Endothelial cell of umbilical vein (primary cell): ENCODE data around the gene CCR5AS.

ENCODE experiments used
- BruUV-seq: library from RNA; stranded (reverse); fragments of 400-500 nt; replicated peaks from 2 replicates; lab custom pipeline; 2021; lab: Mats Ljungman, UMichigan
- CTCF ChIA-PET: fragments of 300-600, 350-600 bp; sonication (Branson Sonifier 250); formaldehyde crosslinking; loops from one replicate; lab custom pipeline; 2021; ENCODE audit warnings: antibody characterized with exemption, inconsistent platforms; lab: Charles Lee
- POLR2A ChIA-PET: fragments of 300-600, 350-600 bp; sonication (Branson Sonifier 250); formaldehyde crosslinking; loops from one replicate; lab custom pipeline; 2021; ENCODE audit warnings: antibody characterized with exemption, inconsistent platforms; lab: Charles Lee
- DNase-seq: peaks from one replicate; pipeline ENCODE4 v3.0.0-alpha.2; 2011; ENCODE audit warnings: low read depth, low spot score
- FAIRE-seq: peaks from 2 replicates; lab custom pipeline; 2011; peaks lifted over from hg19 to GRCh38; lab: Jason Lieb, UNC
- H2AFZ ChIP-seq: 2 replicates; pipeline ENCODE4 v1.6.0; 2012; ENCODE audit warnings: low read depth, low read length, control low read depth, inconsistent platforms
- H3K27ac ChIP-seq: 2 replicates; pipeline ENCODE4 v1.5.1; 2011; ENCODE audit warnings: low read depth, mild to moderate bottlenecking, control low read depth, low read length, moderate library complexity; ENCODE audit not compliant: insufficient read depth
- H3K27me3 ChIP-seq, 2 experiments: 2 replicates each; pipeline versions ENCODE4 v1.6.0 to v1.6.1; 2011; ENCODE audit warnings: low read length in 2 of 2, mixed read lengths in 1 of 2; ENCODE audit not compliant: control insufficient read depth in 2 of 2, insufficient read depth in 2 of 2
- H3K36me3 ChIP-seq, 2 experiments: 2 replicates in 1 of 2; 3 replicates in 1 of 2; pipeline ENCODE4 v1.5.1; 2011; ENCODE audit warnings: low read length in 2 of 2, mild to moderate bottlenecking in 1 of 2, moderate library complexity in 1 of 2; ENCODE audit not compliant: control insufficient read depth in 2 of 2, insufficient read depth in 2 of 2; ENCODE audit errors: extremely low read depth in 1 of 2
- H3K4me1 ChIP-seq: 3 replicates; pipeline ENCODE4 v1.5.1; 2011; ENCODE audit warnings: mild to moderate bottlenecking, low read length; ENCODE audit not compliant: control insufficient read depth, insufficient read depth; ENCODE audit errors: extremely low read depth
- H3K4me2 ChIP-seq: 2 replicates; pipeline ENCODE4 v1.6.1; 2011; ENCODE audit warnings: low read length, control low read depth, mixed read lengths; ENCODE audit not compliant: insufficient read depth
- H3K4me3 ChIP-seq, 3 experiments: fragments of 200-600 bp in 1 of 3; sonication (generic), shearing (Covaris generic) in 1 of 3; replicated peaks in 1 of 3; 2 replicates each; pipeline ENCODE4 v1.5.1; 2011 to 2016; ENCODE audit warnings: control low read depth in 3 of 3, low read length in 3 of 3, mild to moderate bottlenecking in 2 of 3, inconsistent platforms in 1 of 3, low read depth in 1 of 3, moderate library complexity in 1 of 3; ENCODE audit not compliant: insufficient read depth in 1 of 3
- H3K79me2 ChIP-seq: 2 replicates; pipeline ENCODE4 v1.6.0; 2012; ENCODE audit warnings: low read length, inconsistent platforms; ENCODE audit not compliant: control insufficient read depth, insufficient read depth
- H3K9ac ChIP-seq: replicated peaks from 2 replicates; pipeline ENCODE3; 2011; ENCODE audit warnings: low read length, control low read depth; ENCODE audit not compliant: insufficient read depth; ENCODE audit errors: extremely low read depth
- H3K9me1 ChIP-seq: replicated peaks from 3 replicates; pipeline ENCODE4 v1.6.0; 2011; ENCODE audit warnings: mild to moderate bottlenecking, low read length; ENCODE audit not compliant: control insufficient read depth, insufficient read depth; ENCODE audit errors: extremely low read depth
- H3K9me3 ChIP-seq: replicated peaks from 2 replicates; pipeline ENCODE4 v1.5.1; 2012; ENCODE audit warnings: low read length, inconsistent platforms; ENCODE audit not compliant: control insufficient read depth, insufficient read depth
- H4K20me1 ChIP-seq: replicated peaks from 2 replicates; pipeline ENCODE3; 2011; ENCODE audit warnings: mild to moderate bottlenecking, low read length; ENCODE audit not compliant: control insufficient read depth, insufficient read depth; ENCODE audit errors: extremely low read depth
- EZH2 ChIP-seq: IDR thresholded peaks from 2 replicates; pipeline ENCODE4 v1.6.1; 2012; ENCODE audit warnings: borderline replicate concordance, low read depth, mild to moderate bottlenecking, moderate library complexity, low read length, inconsistent platforms; ENCODE audit not compliant: severe bottlenecking
- FOS ChIP-seq: IDR thresholded peaks from 2 replicates; pipeline ENCODE4 v1.6.1; 2011; ENCODE audit warnings: mild to moderate bottlenecking, low read length, moderate library complexity, borderline replicate concordance; ENCODE audit not compliant: insufficient read depth
- GATA2 ChIP-seq: IDR thresholded peaks from 2 replicates; pipeline ENCODE4 v1.7.0; 2011; ENCODE audit warnings: low read depth, mild to moderate bottlenecking, moderate library complexity, mixed read lengths, low read length; ENCODE audit not compliant: insufficient read length, insufficient read depth
- JUN ChIP-seq: IDR thresholded peaks from 2 replicates; pipeline ENCODE4 v1.6.1; 2011; ENCODE audit warnings: borderline replicate concordance, low read depth; ENCODE audit not compliant: insufficient read length, insufficient read depth
- MYC ChIP-seq: IDR thresholded peaks from one replicate; pipeline ENCODE4 v1.6.1; 2011; ENCODE audit warnings: mild to moderate bottlenecking, low read depth, low read length
- POLR2A ChIP-seq: IDR thresholded peaks from 2 replicates; pipeline ENCODE4 v1.6.1; 2012; ENCODE audit warnings: low read depth, mild to moderate bottlenecking, control low read depth, low read length
- POLR2AphosphoS5 ChIP-seq: IDR thresholded peaks from 2 replicates; pipeline ENCODE4 v1.6.1; 2012; ENCODE audit warnings: low read depth, mild to moderate bottlenecking, control low read depth, low read length, moderate library complexity; ENCODE audit not compliant: insufficient read depth
- dilution Hi-C: fragments of 300-500 bp; cut with MboI; formaldehyde crosslinking; loops from one replicate; pipeline ENCODE4 v1.15.0; 2019; ENCODE audit warnings: low sequenced_read_pairs; ENCODE audit not compliant: extremely low pct_ligation_motif_present
- intact Hi-C: fragments of 100-400 bp; cut with micrococcal nuclease; formaldehyde crosslinking; loops from one replicate; pipeline ENCODE4 v1.10.0; 2022
- TF ChIP-seq, protein P1 (sequence below), 2 donors: IDR thresholded peaks; 1 replicate in 1 of 2; 2 replicates in 1 of 2; pipeline ENCODE4 v1.5.1; 2011; ENCODE audit warnings: low read length in 2 of 2, mild to moderate bottlenecking in 2 of 2, moderate library complexity in 2 of 2, control low read depth in 1 of 2, inconsistent platforms in 1 of 2, low read depth in 1 of 2; ENCODE audit not compliant: insufficient read depth in 1 of 2; ENCODE audit errors: extremely low read depth in 1 of 2
- TF ChIP-seq, protein P2 (sequence below): IDR thresholded peaks from 2 replicates; pipeline ENCODE4 v1.6.1; 2011; ENCODE audit not compliant: insufficient read depth, insufficient read length

The CCR5AS gene

GRCh38 chr3:46438831-46439230 is 32.0 kb upstream of the CCR5AS start:
- no peaks in the 10 kb centered on the region for H3K36me3 ChIP-seq
- peaks cover 0 to 6% of the 10 kb centered on the region in 2 experiments for H3K27me3 ChIP-seq
- ChIA-PET CTCF (interaction anchor here (1.0 to 1.2 kb wide), 2 partner anchors 53 to 61 kb away, joined by 3 read pairs; no protein-coding TSS in a partner anchor), POLR2A (no interaction called here)
- dilution Hi-C loops (no loop called here), intact Hi-C loops (no loop called here)
- no peaks in the 10 kb centered on the region for H3K79me2 ChIP-seq
- H2AFZ ChIP-seq, result no peak overlapping the region
- no peak overlapping the region for H3K9ac ChIP-seq
- no peak overlapping the region for H3K27ac ChIP-seq
- no peak overlapping the region for H3K4me2 ChIP-seq
- no peak overlapping the region for H3K4me3 ChIP-seq
- TF ChIP-seq, protein P1, sequence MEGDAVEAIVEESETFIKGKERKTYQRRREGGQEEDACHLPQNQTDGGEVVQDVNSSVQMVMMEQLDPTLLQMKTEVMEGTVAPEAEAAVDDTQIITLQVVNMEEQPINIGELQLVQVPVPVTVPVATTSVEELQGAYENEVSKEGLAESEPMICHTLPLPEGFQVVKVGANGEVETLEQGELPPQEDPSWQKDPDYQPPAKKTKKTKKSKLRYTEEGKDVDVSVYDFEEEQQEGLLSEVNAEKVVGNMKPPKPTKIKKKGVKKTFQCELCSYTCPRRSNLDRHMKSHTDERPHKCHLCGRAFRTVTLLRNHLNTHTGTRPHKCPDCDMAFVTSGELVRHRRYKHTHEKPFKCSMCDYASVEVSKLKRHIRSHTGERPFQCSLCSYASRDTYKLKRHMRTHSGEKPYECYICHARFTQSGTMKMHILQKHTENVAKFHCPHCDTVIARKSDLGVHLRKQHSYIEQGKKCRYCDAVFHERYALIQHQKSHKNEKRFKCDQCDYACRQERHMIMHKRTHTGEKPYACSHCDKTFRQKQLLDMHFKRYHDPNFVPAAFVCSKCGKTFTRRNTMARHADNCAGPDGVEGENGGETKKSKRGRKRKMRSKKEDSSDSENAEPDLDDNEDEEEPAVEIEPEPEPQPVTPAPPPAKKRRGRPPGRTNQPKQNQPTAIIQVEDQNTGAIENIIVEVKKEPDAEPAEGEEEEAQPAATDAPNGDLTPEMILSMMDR (IDR thresholded peaks at IDR 0.05; ENCODE audit: extremely low read depth in 1 of 2, insufficient read depth in 1 of 2, low read depth in 1 of 2, low read length in 2 of 2), result no peak
- TF ChIP-seq POLR2A (no peak), MYC (no peak), JUN (no peak), EZH2 (no peak), GATA2 (no peak), POLR2AphosphoS5 (no peak), FOS (no peak)
- TF ChIP-seq, protein P2, sequence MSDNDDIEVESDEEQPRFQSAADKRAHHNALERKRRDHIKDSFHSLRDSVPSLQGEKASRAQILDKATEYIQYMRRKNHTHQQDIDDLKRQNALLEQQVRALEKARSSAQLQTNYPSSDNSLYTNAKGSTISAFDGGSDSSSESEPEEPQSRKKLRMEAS, result no peak
- no peak for FAIRE-seq
- H3K4me1 ChIP-seq, result no peaks in the 10 kb centered on the region
- H4K20me1 ChIP-seq, result no peaks in the 10 kb centered on the region
- DNase-seq, result no peak
- no peaks in the 10 kb centered on the region for H3K9me3 ChIP-seq
- no TSS peak for BruUV-seq
- no peaks in the 10 kb centered on the region for H3K9me1 ChIP-seq
